Activated CD4-positive, alpha-beta T cell treated with anti-CD3 and anti-CD28 coated beads, Interleukin-10, Interleukin-2, amounts not matched to agents 100 ng/mL and 50 ng/mL, durations not matched to agents 16 hours and 8 hours (primary cell): ENCODE data around the gene GGA1.
A peak's percentile ranks its signal among the peaks of the same experiment; 100 is the strongest.
"Not testable (repeated sequence)": the region's sequence is repeated elsewhere in the genome, so short reads cannot be mapped to it uniquely, and the experiment has no call there.

ENCODE experiments used
- DNase-seq: peaks from one replicate; pipeline ENCODE4 v3.0.0-alpha.2; 2020

Gene GGA1

DNA sequence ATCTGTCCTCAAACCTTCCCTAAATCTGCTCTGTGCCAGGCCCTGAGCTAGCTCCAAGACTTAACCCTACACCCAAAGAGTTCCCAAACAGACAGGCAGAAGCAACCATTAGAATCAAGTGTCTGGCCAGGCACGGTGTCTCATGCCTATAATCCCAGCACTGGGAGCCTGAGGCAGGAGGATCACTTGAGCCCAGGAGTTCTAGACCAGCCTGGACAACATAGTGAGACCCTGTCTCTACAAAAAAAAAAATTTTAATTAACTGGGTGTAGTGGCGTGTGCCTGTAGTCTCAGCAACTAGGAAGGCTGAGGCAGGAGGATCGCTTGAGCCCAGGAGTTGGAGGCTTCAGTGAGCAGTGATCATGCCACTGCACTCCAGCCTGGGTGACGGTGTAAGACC is 47.9 kb downstream of the GGA1 start:
- DNase-seq = not testable (repeated sequence)

DNA sequence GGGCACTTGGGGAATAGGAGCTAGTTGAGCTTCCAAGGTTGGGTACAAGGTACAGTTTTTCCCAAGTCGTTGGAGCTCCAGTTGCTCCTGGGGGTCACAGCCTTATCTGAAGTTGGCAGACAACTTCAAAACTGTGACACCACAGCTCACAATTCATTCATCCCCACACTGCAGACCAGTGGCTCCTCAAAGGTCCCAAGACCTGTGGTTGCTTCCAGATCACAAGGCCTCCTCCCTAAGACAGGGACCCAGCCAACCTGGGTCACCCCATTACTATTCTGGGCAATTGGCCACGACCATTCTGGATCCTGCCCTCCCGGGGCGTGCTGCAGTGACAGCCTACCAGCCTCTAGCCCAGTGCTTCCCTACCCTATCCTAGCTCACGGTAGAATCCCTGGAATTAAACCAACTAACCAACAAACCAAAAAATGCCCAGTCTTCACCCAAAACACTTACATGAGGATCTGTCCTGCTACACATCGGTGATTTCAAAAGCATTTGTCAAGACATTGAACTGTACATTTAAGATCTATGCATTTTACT is 49.0 kb downstream of the GGA1 start:
- no peak for DNase-seq

DNA sequence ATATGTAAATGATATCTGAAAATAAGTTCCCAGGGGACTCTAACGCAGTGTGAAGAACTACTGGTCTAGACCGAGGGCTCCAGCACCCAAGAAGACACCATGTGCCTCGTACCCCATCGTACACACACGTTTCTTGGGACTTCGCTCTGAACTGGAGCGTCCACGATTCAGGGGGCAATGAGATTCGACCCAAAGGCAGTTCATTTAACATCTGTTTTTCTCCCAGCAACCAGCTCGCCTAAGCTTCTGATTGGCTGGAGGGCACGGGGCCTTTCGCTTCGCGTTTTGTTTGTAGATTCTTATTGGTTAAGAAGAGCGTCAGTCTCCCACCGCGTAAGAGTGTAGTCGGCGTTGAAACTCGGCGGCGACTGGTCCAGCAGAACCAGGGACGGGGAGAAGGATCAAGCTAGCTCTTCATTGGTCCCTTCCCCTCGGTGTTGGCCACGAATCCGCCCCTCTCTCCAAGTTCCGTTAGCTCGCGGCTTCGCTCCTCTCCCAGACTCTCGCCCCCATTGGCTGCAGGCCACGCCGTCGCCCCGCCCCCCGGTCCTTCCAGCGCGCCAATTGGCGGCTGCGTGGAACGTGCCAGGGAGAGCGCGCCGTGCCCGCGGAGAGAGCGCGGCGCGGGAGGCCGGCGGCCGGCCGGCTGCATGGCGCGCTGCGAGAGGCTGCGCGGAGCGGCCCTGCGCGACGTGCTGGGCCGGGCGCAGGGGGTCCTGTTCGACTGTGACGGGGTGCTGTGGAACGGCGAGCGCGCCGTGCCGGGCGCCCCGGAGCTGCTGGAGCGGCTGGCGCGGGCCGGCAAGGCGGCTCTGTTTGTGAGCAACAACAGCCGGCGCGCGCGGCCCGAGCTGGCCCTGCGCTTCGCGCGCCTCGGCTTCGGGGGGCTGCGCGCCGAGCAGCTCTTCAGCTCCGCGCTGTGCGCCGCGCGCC is 49.8 kb downstream of the GGA1 start, which contains the start of gene PDXP:
Gene PDXP (plus strand): TSS at position 591 of the 933 bp plus-strand sequence. CDS start 60 bp downstream, at position 651.
- peak; percentile 99 for DNase-seq

DNA sequence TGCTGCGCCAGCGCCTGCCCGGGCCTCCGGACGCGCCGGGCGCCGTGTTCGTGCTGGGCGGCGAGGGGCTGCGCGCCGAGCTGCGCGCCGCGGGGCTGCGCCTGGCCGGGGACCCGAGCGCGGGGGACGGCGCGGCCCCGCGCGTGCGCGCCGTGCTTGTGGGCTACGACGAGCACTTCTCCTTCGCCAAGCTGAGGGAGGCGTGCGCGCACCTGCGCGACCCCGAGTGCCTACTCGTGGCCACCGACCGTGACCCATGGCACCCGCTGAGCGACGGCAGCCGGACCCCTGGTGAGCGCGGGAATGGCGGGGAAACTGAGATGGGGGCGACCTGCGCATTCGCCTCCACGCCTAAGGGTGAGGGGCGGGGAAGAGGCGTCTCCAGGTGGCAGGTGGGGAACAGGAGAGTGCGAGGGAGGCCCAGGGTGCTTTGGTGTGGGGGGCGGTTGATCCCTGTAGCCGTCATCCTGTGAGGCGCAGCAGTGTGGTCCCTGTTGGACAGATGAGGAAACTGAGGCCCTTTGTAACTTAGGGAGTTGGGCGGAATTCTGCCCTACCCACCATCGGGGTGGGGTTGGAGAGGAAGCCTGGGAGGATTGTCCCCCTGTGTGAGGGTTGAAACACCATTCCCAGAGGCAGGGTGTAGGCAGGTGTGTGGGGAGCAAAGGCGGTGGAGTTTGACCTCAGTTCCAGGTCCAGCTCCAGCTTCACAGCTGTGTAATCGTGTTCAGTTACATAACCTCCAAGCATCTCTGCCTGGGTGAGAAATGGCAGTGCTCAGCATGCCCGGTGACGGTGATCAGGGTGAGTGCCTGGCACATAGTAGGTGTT is 50.6 kb downstream of the GGA1 start:
- DNase-seq = peak; percentile 51

DNA sequence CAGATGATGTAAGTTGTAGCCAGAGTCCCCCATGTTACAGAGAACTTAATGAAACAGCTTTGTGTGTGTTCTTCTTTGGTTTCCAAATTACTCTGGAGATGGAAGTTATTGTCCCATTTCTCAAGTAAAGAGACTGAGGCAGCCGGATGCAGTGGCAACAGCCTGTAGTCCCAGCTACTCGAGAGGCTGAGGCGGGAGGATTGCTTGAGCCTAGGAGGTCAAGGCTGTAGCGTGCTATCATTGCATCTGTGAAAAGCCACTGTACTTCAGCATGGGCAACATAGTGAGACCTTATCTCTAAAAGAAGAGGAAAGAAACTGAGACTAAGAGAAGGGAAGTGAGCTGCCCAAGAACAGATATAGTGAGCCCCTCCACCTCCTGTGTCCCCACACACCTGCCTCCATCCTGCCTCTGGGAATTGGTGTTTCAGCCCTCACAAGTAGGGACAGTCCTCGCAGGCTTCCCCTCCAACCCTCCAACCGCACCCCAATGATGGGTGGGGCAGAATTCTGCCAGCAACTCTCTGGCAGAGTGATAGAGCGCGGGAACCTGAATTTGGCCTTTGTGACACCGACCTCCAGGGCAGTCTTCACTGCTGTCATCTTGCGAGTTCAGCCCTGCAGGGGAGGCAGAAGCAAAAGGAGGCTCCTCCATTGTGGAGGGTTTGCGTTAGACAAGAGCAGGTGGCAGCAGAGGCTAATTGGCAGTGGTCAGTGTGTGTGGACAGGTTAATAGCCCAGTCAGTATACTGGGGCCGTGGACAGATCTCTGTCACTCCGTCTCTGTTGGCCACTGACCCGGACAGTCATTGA is 51.5 kb downstream of the GGA1 start:
- DNase-seq = no peak

DNA sequence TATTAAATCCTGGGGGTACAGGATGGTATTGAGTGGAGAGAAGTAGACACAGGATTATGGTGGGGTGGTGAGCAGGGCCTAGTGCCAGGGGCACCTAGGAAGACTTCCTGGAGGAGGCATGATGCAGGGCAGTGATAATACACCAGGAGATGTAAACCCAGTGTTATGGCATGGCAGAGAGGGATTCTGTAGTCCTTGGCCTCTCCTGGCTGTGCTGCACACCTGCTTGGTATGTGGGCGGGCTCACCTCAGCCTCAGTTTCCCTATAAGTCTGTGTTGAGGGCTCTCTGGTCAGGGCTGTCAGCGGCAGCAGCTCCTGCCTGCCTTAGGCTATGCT is 52.0 kb downstream of the GGA1 start:
- DNase-seq = no peak

DNA sequence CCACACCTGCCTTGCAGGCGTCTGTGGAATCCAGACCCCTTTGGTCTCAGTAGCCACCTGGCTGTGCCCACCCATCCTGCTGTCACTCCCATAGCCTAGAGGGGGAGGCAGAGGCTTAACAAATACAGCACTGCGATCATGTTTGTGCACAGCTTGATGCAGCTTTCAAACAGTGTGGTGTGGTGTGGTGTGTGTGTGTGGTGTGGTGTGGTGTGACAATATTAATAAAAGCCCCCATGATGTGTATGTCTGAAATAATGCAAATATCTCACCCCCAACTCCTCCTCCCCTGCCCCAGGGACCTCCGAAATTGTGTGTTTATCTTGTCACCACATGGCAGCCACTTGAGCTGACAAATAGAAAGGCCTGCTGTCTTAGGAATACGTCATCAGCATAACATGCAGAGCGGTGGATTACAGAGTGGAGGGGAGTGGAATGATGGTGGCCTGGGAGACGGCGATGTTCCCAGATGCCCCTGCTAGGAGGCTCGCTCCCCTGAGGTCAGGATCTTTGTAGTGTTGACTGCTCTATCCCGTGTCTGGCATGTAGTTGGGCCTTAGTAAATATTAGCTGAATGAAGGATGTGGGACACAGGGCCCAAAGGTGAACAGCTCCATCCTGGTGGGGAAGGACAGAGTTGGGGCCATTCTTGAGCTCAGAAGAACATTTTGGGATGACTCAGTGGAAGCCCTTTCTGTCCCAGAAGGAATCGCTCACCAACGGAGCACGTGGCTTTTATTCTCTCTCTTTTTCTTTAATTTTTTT is 52.7 kb downstream of the GGA1 start:
- no peak for DNase-seq

DNA sequence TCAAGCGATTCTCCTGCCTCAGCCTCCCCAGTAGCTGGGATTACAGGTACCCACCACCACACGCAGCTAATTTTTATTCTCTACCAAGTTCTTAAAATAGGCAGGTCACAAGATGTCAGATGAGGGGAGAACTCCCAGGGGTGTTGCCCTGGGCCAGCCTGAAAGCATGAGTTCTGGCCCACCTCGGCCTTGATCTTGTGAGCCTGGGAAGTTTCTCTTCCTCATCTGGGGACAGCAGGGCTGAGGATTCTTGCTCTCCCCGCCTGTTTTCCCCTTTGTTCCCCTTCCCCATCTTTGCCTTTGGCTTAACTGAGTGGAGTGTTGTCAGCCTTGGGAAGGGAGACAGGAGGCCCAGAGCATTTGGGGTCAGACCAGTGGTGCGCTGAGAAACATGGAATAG is 53.4 kb downstream of the GGA1 start:
- DNase-seq = no peak

DNA sequence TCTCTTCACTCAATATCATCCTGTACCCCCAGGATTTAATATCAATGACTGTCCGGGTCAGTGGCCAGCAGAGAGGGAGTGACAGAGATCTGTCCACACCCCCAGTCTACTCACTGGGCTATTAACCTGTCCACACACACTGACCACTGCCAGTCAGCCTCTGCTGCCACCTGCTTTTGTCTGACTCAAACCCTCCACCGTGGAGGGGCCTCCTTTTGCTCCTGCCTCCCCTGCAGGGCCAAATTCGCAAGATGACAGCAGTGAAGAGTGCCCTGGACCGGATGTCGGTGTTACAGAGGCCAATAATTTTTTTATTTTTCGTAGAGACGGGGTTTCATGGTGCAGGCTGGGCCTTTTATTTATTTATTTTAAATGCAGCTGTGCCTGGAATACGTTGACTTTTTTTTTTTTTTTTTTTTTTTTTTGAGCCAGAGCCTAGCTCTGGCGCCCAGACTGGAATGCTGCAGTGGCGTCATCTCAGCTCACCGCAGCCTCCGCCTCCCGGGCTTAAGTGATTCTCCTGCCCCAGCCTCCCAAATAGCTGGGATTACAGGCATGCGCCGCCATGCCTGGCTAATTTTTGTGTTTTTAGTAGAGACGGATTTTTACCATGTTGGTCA is 55.0 kb downstream of the GGA1 start:
- no peak for DNase-seq

DNA sequence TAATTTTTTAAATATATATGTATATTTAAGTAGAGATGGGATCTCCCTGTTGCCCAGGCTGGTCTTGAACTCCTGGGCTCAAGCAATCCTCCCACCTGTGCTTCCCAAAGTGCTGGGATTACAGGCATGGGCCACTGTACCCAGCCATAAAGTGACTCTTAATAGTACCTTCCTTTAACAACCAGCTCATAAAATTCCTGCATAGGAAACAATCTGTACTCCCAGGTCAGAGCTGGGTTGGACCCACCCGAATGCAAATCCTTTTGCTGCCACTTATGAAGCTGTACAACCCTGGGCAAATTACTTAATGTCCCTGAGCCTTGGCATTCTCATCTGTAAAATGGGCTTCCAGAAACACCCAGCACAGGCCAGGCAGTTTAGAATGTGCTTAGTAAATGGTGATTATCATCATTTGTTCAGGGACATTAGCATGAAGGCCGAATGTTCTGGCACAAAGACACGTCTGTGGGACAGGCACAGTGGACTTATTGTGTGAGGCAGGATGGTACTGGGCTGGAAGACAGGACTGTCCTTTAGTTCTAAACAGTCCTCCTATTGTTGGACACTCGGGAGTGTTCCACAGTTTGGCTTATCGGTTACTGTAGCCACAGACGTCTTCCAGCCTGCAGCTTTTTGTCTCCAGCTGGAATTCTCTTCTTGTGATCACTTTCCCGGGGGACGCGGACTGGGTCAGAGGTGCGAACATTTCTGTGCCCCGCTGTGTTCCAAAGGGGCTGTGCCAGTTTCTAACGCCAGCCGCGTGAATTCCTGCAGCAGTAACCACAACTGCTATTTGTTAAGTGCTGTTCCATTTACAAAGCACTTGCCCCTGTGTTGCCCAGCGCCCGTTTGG is 55.8 kb downstream of the GGA1 start:
- DNase-seq = no peak

DNA sequence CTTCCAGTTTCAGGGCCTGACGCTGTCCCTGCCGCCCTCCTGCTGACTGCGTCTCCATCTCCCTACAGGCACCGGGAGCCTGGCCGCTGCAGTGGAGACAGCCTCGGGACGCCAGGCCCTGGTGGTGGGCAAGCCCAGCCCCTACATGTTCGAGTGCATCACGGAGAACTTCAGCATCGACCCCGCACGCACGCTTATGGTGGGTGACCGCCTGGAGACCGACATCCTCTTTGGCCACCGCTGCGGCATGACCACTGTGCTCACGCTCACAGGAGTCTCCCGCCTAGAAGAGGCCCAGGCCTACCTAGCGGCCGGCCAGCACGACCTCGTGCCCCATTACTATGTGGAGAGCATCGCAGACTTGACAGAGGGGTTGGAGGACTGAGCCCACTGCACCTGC is 56.9 kb downstream of the GGA1 start:
- DNase-seq = no peak

DNA sequence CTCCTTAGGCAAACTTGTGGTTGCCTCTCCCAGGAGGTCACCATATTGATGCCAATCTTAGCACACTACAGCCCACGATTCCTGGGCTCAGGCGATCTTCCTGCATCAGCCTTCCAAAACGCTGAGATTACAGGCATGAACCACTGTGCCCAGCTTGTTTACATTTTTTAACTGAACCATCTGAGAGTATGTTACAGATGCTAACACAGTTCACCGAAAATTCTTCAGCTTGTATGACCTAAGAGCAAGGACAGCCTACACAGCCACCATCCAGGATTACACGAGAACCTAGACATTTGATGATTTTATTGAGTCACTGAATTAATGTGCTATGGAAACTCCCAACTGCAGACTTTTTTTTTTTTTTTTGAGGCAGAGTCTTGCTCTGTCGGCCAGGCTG is 61.0 kb downstream of the GGA1 start:
- DNase-seq = no peak

DNA sequence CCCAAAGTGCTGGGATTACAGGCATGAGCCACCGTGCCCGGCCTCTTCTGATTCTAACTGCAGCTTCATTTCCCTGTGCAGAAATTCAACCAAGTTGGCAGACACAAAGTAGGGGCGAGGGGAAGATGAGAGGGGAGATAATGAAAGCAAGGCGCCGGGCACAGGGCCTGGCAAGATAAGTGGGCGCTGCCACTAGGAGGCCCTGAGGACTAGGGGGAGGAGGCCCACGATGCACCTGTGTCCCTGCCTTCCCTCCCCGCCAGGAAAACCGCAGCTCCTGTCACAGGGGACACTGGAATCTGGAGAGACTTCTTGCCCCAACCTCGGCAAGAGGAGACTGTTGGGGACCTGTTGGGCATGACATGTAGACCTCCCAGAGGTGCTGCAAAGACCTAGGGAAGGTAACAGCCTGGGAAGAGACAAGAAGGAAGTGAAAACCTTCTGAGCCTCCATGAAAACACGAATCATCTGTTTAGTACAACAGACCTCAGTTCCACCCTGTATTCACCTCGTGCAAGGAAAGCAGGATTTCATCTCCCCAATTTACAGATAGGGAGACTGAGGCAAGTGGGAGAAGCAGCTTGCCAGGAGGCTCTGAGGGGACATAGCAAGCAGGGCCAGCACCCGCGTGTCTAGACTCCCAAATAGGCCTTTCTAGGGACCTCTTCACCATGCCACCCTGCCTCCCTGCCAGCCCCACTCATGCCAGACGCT is 63.7 kb downstream of the GGA1 start:
- no peak for DNase-seq

DNA sequence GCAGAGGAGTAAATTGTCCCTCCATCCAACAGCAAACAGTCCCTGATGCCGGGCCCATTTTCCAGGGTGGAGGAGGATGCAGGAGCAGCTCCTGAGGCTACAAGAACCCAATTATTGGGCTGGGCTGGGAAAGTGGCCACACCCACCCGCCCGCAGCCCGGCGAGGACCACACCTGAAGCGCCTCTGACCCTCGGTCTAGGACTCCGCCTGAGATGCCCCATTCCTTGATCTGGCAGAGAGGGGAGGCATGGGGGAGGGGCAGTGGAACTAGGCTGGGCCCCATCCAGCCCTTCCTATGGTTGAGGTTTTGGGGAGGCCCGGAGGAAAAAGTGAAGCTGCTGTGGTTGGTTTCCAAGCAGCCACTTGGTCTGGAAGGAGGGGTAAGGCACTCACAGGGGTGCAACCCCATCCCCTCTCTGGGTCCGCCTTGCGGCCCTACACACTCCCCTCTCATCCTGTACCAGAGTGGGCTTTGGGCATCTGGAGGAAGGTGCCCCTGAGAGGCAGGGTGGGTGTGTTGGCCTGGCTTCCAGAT is 64.4 kb downstream of the GGA1 start:
- DNase-seq = no peak

DNA sequence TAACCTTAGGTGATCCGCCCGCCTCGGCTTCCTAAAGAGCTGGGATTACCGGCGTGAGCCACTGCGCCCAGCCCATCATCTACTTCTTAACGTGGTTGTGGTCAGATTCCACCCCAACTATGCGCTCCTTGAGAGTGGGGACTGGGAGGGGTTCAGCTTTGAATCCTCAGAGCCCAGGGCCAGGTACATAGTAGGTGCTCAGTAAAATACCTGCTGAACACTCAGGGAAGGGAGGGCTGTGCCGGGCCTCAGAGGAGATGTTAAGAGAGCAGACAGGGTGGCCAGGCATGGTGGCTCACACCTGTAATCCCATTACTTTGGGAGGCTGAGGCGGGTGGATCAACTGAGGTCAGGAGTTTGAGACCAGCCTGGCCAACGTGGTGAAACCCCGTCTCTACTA is 65.6 kb downstream of the GGA1 start:
- DNase-seq = no peak

DNA sequence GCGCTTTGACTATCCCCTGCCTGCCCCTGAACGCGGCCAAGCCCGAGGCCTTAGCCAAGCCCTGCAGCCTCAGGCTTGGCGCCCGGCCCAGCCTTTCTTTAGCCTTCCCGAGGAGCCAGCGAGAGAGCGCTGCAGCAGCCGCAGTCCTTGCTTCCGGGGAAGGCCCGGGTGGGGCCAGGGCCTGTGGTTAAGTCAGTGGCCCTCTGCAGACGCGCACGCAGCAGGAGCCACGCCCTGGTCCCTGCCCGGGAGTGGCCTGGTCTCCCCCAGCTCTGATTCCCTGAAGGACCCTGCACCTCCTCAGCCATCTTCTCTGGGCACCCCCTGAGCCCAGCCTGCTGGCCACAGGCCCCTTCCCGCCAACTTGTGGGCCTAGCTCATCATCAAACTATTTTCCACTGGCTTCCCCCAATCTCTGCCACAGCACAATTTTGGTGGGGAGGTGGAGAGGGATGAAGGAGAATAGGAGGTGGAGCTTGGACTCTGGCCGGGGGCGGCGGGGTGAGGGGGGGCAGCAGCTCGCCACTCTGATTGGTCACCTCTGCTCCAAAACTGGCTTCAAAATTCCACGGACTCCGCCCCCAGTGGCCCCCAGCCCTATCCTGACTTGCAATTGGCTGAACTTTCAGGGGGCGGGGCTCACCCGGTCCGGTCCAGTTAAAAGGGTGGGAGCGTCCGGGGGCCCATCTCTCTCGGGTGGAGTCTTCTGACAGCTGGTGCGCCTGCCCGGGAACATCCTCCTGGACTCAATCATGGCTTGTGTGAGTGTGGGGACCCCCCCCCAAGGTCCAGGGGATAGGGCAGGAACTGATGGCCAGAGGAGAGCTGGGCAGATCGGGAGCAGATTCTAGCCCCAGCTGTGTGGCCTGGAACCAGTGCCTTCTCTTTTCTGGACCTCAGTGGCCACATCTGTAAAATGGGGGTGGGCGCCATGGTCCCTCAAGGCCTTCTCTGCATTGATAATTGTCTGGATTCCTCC is 66.6 kb downstream of the GGA1 start, which contains the start of gene LGALS1:
Gene LGALS1 (plus strand): TSS at position 686 of the 979 bp plus-strand sequence. CDS start 67 bp downstream, at position 753.
- peak; percentile 93 for DNase-seq

DNA sequence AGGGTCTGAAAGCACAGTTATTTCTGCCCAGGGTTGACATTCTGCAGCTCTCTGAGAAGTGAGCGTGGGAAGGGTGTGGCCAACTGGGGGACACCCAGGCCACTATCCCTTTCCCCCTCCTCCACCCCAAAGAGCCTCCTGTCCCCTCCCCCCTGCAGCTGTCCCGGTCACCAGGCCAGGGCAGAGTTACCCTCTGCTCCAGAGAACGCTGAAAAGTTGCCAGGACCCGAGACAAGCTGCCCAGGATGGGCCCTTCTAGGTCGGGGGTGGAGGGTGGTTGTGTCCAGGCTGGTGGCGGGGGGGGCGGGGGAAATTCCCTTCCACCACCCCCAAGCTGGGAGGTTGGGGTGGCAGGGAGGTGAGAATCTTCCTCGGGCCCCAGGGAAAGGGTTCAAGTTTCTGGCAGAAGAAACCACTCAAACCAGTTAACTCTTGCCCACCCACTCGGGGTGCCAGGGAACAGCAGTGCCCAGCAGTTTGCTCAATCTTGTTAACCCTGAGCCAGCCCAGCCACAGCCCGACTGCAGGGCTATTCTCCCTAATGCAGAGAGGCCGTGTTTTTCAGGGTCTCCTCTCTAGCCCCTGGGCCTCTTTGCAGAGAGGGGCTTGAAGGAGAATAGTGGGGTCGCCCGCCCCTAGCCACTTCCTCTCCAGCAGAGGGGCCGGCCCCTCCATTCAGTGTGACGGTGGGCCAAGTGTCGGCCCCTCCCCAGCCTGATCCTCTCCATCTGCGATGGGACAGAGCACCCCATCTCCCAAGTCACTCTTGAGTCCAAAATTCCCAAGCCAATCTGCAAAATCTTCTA is 67.5 kb downstream of the GGA1 start:
- DNase-seq = peak; percentile 41
